Hypothalamus (tissue), 51 donors: Measurements from ENCODE around the gene COMMD3.

Source experiments
- DNase-seq, 51 donors: peaks; one replicate each; lab custom pipeline; 2025; lab: John Stamatoyannopoulos, UW

The COMMD3 gene

GRCh38 chr10:22364407-22365140 lies 48.4 kb downstream of the COMMD3 start:
- no peak for DNase-seq

GRCh38 chr10:22365233-22365632 lies 49.0 kb downstream of the COMMD3 start:
- no peak for DNase-seq

GRCh38 chr10:22365644-22366434 lies 49.7 kb downstream of the COMMD3 start:
- no peak for DNase-seq

- no peak for DNase-seq
Measured at GRCh38 chr10:22366435-22366703, 50.2 kb downstream of the COMMD3 start.

- DNase-seq = no peak
Measured at GRCh38 chr10:22366771-22367170, 50.6 kb downstream of the COMMD3 start.

GRCh38 chr10:22367471-22367870 lies 51.3 kb downstream of the COMMD3 start:
- no peak for DNase-seq

GRCh38 chr10:22368402-22368801 lies 52.2 kb downstream of the COMMD3 start:
- DNase-seq = no peak

- no peak for DNase-seq
Measured at GRCh38 chr10:22368981-22369380, 52.8 kb downstream of the COMMD3 start.

GRCh38 chr10:22369434-22370072 lies 53.4 kb downstream of the COMMD3 start:
- no peak for DNase-seq
